HG03460 (cell line): ENCODE results near the gene TSPAN17.

Experiments
- ATAC-seq: cut with Tn5 transposase; IDR thresholded peaks from one replicate; pipeline ENCODE4 v1.9.1; 2021; ENCODE audit not compliant: unreplicated experiment

Gene TSPAN17

DNA sequence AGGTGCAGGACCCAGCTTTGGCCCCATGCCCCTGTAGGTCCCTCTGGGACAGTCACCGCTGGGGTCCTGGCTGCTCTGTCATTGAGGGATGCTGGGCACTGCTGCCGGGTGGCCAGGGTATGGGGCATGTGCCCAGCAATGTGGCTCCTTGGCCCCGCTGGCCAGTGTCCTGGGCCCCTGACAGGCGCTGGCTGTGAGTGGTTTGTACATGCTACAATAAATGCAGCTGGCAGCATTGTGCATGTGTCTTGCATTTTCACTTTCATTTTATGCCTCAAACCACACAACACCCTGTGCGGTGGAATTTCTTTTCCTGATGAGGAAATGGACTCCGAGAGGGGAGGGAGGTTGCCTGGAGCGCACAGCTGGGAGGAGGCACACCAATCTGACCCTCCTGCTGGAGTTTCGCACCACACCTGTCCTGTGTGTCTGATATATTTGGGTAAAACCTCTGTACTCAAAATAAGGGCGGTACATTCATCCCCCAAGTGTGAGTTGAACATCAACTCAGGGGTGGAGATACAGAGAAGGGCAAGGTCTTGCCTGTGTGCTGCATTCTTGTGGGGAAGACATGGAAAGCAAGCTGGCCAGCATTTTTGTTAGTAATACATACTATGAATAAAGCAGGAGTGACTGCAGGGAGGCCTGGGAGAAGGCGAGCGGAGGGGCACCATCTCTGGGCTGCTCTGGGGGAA is 11.7 kb downstream of the TSPAN17 start:
- ATAC-seq: no peak

DNA sequence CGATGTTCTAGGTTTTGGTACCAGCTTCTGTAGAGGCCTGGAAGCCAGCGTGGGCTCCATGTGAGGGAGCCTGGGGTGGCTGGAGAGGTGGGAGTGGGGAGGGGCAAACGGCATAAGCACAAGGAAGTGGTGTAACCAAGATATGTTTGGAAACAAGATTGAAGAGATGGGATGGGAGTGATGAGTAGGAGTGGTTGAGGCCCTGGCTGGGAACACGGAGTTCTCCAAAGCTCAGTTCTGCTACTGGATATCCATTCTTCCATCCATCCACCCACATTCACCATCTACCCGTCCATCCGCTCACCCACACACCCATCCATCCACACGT is 12.2 kb downstream of the TSPAN17 start:
- ATAC-seq: no peak

DNA sequence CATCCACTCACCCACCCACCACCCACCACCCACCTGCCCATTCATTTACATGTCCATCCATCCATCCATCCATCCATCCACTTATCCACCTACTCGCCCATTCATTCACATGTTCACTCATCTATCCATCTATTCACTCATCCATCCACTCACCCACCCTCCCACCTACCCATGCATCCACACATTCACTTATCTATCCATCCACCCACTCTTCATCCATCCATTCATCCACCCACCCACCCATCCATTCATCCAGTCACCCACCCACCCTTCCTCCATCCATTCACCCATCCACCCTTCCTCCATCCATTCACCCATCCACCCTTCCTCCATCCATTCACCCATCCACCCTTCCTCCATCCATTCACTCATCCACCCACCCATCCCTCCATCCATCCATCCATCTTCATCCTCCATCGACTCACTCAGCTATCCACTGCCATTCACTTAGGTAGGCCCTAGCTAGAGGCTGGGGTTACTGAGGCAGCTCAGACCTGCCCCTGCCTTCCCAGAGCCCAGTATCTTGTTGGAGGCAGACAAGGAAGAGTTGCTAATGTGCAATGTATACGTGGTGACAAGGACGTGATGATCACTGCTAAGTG is 12.7 kb downstream of the TSPAN17 start:
- no peak for ATAC-seq

DNA sequence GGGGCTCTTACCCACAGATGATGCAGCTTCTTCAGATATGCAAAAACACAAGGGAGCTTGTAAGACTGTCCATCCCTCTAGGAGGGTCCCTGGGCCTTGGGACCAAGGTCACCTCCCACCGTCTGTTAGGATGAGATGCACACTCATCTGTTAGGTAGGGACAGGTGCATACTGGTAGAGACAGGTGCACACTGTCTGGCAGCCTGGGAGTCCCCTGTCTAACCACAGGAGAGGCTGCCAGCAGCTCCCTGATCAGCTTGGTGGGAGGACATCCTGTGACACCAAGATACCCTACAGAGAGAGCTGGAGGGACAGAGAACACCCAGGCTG is 13.2 kb downstream of the TSPAN17 start:
- ATAC-seq: peak; percentile 26

DNA sequence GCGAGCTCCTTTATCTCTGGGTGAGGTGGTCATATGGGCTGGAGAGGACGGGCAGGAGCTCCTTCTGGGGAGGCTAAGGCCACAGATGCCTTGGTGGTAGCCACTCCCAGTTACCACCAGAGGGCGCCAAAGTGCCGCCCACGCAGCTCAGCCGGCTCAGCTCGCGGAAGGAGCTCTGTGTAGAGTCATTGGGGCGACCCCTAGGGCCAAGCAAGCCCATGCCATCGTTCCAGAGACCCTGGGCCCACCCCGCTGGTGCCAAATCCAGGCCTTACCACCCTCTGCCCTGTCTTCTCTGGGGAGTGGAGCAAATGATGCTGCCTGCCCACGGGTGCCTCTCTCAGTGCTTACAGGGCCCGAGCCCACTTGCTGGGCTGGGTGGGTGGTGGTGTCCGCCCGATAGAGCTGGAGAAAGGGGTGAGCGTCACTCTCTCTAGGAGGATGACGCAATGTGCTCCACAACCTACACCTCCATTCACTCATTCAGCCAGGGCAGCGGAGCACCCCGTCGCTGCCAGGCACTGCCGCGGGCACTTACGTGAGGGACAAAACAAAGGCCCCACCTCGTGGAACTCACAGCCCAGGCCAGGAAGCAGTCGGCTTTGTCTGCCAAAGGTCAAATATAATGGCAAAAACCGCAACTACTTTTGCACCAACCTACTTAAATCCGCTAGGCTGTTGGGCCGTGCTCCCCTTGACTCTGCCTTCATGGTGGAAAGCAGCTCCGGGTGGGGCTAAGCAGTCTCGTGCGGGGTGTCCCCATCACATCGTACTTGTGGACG is 13.8 kb downstream of the TSPAN17 start:
- ATAC-seq: peak; percentile 64

DNA sequence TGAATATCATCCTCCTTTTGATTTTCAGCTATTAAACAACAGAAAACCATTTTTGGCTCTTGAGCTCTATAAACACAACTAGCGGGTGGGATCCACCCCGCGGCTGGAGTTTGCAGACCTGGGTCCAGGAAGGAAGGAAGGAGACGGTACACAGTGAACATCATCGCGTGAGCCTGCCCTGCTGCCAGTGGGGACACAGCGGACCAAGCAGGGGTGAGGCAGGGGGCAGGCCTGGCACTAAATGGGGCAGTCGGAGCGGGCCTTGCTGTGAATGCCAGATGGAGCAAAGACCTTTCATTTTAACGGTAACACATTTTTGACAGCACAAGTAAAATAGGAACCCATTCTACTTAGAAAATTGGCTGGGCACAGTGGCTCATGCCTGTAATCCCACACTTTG is 14.4 kb downstream of the TSPAN17 start:
- ATAC-seq: no peak

DNA sequence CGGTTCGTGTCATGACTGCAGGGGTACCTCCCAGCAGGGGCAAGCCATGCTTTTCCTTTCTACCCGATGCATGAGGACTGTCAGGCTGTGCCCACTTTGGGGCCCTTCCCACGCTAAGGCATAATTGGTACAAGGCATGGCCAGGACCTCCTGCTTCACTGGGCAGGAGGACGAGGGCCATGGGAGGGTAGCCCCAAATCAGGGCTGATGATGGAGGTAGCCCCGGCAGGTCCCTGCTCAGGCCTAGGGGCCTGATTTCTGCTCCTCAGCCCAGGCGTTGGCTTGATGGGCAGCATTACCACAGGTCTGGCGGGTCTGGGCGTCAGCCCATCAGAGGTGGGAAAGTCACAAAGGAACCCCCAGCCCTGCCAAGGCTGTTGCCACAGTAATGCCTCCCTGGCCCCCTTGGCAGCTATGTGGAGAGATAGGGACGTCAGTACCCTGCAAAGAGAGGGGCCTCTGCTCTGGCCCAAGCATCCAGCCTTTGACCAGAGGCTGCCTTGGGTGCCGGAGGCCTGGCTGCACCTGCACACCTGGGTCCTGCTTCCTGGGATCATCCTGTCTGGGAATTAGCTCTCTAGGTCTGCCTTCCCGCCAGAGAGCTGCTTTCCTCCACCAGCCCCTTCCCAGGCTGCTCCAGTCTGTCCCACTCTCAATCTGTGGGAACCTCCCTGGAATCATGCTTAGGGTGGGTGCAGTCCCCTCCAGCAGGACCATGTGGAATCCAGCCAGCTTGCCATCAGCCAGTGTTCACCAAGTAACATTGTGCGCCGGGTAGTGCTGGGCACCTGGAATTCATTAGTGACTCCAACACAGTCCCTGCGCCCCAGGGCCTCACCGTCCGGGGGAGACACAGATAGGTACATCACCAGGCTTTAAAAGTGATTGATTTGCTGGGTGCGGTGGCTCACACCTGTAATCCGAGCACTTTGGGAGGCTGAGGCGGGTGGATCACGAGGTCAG is 15.4 kb downstream of the TSPAN17 start:
- no peak for ATAC-seq

DNA sequence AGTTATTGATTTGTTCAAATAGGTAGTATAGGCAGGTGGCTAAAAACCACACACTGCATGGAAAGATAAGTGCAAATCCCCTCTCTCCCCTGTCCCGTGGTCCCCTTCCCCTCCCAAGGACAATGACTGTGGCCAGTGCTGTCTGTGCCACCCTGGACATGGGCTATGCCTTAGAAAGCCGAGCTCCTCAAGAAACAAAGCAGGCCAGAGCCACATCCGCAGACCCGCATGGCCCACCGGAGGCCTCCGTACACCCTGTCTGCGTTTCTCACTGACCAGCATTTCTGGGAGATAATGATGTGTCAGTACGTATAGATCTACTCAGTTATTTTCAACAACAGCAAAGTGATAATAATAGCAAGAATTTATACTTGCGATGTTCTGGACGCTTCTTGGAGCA is 16.3 kb downstream of the TSPAN17 start:
- no peak for ATAC-seq

DNA sequence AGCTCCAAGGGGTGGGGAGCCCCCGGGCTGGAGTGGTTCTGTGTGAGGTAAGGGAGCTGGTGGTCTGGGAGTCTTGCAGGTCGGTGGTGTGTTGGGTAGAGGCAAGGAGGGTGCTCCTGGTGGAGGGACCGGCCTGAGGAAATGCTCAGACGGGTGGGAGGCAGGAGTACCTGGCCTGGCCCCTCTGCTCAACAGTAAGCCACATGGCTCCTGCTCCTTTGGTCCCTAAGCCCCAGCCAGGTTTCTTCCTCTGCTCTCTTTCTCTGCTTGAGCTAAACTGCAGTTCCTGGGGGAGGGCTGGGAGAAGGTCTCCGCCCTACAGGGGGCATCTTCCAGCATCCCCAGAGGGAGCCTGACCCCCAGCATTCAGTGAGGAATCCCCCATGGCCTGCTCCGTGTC is 17.2 kb downstream of the TSPAN17 start:
- no peak for ATAC-seq

DNA sequence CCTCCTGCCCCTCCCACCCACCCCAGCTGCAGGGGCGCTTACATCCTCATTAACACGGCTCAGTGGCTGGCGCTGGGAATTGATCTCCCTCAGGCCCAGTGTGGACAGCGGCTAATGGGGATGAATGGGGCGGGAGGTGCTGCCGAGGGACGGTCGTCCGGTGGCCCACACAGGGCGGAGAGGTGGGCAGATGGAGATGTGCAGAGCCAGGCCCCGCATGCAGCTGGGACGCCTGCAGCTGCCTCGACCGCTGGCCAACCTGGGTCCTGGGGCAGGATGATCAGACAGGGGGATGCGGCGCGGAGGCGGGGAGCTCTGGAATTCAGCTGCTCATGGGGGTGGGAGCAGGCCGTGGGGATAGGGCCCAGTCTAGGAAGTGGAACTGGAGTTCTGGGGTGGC is 17.6 kb downstream of the TSPAN17 start:
- ATAC-seq: no peak

DNA sequence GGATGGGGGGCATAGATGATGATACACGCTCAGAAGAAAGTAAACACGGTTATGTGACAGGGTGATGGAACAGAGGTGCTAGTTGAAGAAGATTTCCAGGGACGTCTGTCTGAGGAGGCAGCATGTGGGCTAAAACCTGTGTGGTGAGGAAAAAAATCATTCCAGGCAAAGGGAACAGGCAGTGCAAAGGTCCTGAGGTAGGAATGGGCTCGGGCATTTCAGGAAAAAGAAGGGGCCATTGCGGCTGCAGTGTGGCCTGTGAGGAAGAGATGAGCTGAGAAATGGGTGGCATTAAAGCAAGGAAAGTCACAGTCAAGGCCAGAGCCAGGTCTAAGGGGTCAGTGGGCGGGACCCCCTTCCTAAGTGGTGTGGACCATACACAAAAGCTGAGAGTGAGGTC is 18.2 kb downstream of the TSPAN17 start:
- no peak for ATAC-seq

DNA sequence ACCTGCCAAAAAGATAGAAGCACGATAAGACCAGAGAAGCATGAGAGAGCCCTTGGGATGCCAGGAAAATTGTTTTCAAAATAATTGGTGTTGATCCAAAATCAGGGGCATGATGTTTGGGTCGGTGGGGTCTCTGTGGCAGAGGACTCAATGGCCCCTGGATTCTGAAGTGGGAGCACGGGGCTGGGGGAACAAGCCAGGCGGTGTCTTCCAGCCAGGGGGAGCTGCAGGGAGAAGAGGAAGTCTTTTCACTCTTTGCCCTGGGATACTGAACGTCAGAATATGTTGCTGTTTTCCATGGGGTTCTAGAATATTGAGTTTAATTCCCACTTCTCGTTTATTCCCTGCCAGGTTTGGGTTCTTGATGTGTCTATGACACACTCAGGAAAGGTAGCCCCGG is 20.4 kb downstream of the TSPAN17 start:
- no peak for ATAC-seq

DNA sequence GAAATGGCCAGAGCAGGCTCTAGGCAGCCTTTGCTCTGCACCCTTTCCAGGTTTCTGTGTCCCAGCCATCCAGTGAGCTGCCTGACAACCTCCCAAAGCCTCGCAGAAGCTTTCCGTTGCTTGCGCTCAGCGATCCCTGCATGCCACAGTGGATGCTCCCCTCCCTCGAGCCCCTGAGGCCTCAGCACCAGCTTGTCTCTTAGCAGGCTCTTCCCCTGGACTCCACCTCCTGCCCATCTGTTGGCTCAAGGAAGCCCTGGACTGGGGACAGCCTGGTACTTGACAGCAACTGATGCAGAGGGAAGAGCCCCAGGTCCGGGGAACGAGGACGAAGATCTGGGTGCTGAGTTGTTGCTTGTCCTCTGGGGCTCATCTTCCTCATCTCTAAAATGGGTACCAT is 23.2 kb downstream of the TSPAN17 start:
- no peak for ATAC-seq

DNA sequence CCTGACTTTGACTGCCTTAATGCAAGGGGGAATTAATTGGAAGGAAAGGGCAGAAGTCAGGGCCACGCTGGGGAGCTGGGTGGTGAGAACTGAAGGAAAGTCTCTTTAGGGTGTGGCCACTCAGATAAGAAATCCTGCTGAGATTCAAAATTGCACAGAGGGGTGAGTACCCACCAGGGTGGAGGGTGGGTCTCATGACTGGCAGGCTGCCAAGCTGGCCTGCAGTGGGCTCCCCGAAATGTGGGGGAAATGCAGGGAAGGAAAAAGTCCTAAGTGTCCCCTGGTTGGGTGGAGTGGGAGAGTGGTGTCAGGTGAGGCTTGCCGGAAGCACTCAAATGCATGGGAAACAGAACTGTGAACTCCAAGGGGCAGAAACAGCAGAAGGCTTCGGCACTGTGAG is 24.1 kb downstream of the TSPAN17 start:
- ATAC-seq: no peak

DNA sequence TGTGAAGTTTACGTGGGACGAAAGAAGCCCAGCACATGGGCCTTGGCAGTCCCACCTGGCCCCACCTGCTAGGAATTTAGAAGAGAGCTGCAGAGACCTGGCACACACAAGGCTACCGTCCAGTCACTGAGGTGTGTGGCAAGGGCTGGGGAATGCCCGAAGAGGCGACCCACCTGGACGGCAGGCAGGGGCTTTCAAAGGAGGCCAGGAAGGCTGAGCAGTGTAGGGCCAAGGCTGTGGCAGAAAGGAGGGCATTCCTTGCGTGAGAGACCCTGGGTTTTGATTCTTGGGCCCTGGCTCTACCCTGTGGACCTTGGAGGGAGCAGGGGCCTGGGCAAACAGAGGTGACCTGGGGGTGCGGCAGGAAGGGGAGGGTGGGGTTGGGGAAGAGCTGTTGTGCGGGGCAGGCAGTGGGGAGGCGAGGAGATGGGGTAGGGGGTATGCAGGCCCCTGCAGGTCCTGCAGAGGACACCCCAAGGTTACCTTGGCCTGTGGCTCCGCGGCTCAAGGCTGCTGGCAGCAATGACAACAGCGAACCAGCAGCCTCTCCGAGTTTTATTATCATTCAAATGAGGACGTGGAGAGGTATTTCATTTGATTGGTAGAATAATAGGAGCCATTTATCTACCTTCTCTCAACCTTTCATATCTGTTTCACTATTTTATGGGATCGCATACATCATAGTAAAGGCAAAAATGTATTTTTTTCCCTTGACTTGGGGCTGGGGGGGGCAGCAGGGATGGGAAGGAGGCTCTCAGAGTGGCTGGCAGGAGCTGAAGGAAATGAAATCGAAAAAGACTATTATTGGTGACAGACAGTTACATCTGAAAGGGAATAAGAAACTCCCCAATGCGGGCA is 24.8 kb downstream of the TSPAN17 start:
- ATAC-seq: no peak

DNA sequence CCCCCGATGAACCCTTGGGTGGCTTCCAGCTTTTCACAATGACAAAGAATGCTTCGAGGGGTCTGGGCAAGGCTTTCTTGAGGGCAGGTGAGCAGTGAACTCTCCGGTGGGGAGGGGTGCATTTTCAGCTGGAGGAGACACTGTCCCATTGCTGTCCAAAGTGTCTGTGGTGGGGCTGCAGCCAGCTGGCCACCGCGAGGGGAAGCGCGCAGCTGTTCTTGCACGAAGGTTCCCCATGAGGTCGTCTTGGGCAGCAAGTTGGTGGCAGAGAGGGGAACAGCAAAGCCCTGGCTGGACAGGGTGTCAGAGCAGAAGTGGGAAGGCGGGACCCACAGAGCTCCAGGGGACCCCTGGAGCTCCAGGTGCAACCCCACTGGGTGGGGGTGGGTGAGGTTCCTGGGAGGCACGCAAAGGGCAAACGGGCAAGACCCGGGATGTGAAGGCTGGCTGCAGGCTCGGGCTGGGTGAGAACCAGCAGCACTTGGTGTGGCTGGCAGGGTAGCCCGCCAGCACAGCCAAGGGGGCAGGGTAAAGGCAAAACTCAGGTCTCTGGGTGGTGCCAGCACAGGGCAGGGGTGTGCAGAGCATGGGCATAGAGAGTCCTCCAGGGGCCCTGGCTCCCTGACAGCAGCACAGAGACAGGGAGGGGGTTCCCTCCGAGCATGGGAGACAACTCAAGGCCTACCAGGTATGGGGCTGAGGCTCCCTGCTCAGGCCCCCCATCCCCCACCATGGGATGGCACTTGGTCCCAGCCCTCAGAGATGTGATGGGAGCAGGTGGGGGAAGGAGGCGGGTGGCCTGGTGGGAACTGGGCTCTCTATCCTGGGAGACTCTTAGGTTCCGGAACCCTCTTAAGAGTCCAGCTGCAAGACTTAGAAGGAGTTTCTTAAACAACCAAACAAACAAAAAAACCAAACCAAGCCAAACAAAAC is 26.6 kb downstream of the TSPAN17 start:
- ATAC-seq: no peak

DNA sequence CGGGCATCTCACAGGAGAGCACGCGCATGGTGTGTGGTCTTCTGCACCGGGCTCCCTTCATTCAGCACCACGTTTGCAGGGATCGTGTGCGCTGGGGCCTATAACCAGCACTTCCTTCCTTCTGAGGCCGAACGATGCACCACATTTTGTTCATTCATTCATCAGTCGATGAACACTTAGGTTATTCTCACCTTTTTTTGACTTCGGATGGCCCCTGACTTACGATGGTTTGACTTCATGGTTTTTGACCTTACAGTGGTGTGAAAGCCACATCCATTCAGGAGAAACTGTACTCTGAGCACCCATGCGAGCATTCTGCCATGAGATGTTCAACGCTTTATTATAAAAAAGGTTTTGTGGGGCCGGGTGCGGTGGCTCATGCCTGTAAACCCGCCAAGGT is 27.5 kb downstream of the TSPAN17 start:
- no peak for ATAC-seq

DNA sequence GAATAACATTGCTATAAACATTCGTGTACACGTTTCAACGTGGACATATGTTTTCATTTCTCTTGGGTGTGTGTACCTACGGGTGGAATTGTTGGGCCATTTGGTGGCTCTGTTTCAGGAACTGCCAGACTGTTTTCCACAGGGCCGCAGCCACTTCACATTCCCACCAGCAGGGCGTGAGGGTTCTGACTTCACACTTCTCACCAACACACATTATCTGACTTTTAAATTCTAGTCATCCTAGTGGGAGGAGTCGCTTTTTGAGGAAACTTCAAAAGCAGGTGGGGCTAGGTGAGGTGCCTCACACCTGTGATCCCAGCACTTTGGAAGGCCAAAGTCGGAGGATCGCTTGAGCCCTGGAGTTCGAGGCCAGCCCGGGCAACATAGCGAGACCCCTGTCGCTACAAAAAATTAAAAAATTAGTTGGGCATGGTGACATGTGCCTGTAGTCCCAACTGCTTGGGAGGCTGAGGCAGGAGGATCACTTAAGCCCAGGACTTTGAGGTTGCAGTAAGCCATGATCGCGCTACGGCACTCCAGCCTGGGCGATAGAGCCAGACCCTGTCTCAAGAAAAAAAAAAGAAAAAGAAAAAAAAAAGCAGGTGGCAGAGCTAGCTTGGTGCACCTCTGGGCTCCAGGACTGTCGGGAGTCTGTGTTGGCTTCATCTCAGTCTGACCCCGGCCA is 28.5 kb downstream of the TSPAN17 start:
- ATAC-seq: no peak

DNA sequence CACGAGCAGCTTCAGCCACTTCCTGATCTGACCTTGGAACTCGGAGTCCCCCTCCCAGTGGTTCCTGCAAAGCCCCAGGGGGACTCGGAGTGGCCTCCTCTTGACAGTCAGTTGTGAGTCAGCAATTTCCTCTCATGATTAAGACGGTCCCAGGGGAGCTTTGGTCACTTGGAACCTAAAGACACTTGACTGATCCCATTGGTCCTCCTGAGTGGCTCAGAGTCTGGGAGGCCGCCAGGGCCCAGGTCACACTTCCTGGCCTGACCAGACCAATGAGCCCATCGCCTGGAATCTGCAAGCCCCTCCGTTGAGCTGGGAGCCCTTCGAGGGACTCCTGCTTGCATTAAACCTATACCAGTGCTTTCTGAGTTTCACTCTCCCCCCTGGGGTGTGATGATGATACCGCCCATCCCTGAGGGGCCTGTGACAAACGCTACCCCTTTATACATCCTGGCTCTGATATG is 29.1 kb downstream of the TSPAN17 start:
- peak; percentile 84 for ATAC-seq
